Hippocampal formation (tissue), 2 donors: ENCODE measurements around the gene RIOX2.
"Not testable (repeated sequence)": the region's sequence is repeated elsewhere in the genome, so short reads cannot be mapped to it uniquely, and the experiment has no call there.

ENCODE experiments used
- DNase-seq, 2 donors: peaks; one replicate each; lab custom pipeline; 2025; lab: John Stamatoyannopoulos, UW

The RIOX2 gene

DNA sequence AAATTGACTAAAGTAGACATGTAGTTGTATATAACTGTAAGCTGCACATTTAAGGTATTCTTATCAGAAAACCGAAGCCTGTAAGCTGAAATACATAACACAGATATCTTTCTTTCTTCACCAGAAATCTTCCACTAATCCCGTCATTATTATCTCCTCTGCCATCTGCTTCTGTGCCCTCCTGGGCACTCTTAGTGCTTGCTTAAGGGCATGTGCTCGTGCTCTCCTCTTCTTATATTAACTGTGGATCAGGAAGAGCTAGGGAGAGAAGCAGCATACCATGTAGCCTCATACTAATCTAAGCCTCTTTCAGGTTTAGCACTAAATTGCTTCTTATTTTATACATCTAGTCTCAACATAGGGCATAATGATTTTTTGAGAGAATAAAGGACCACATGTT, 60.8 kb downstream of the RIOX2 start:
- no peak for DNase-seq

DNA sequence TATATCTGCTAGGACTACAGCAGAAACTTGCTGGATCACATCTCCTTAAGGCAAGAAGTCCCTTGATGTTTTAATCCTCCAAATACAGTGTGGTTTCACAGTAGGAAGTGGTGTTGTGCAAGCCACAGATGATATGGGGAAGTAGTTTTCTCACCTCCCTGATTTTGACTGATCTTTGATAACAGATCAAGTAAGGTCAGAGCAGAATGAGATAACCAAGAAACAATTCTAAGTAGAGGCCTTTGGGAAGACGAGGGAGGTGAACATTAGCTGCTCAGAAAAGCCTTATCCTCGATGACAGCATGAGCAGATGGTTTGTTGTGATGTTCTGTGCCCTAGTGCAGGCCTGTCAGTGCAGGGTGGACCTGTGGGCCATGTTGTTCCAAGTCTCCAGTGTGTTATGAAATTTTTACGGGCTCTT, 61.3 kb downstream of the RIOX2 start:
- no peak for DNase-seq

- not testable (repeated sequence) for DNase-seq
Observed at GRCh38 chr3:97910236-97910831, 61.9 kb downstream of the RIOX2 start.

GRCh38 chr3:97909830-97910229, 62.4 kb downstream of the RIOX2 start:
- not testable (repeated sequence) for DNase-seq

GRCh38 chr3:97901313-97902248, 70.7 kb downstream of the RIOX2 start:
- DNase-seq, result no peak

DNA sequence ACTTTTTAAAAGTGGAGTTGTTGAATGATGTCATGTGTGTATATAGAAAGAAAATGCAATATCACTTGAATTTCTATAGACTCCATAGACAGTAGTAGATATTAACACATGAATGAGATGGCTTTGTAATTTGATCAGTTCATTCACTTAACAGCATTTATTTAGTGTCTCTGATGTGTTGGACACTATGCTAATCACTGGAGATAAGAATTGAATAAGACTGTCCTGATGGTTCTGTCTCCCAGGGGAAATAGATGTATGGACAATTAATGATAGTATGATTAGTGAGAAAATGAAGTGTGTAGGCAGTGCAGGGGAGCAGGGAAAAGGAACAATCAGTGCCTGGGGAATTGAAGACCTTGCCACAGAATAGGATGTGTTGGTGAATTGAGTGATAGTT, 72.9 kb downstream of the RIOX2 start:
- DNase-seq, result no peak

DNA sequence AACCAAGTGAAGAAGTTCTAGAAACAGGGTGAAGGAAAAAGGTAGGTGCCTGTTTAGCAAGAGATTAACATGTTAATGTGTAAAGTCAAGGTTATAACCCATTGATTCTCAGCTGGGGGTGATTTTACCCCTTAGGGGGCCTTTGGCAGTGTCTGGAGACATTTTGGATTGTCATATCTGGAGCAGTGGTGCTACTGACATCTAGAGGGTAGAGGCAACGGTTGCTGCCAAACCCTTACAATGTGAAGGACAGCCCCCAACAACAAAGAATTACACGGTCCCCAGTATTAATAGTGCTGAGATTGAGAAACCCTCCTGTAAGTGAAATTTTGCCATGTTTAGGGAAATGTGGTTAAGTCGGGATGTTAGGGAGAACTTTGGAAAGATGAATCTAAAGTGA, 75.7 kb downstream of the RIOX2 start:
- no peak for DNase-seq

- no peak for DNase-seq
Observed at GRCh38 chr3:97896129-97896528, 76.1 kb downstream of the RIOX2 start.

DNA sequence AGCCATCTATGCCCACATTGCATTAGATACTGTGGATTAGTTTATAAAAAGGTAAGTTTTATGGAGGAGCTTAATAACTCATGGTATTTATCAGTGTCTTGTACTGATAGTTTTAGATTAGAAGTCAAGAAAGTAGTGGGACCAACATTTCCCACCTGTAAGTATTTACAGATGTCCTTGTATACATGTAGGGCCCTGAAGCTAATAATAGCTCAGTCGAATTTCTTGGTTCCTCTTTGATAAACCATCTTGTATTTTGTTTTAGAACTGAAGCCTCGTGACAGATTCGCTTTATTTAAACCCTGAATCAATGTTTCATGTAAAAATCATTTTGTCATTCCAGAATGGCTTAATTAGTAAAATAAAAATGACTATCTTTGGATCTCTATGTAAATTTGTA, 77.0 kb downstream of the RIOX2 start:
- no peak for DNase-seq

DNA sequence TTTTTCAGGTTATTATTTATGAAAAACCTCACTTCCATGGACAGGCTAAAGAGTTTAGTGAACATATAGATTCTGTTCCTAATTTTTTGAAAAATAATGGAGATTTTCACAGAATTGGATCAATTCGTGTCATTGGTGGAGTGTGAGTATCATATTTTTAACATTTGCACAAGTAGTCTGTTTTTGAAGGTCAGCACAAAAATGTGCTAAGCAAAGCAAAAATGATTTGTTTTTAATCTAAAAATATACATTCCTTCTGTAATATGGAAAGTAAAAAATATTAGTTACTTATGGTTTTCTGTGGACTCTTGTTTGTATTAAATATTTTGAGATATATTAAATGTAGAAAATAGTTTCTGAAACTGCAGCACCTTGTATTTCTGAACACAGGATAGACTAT, 79.4 kb downstream of the RIOX2 start:
- no peak for DNase-seq
